Measurements from ENCODE around the gene THBD. TPM values are rescaled to one million over a fixed set of nuclear protein-coding genes. Genes with fewer than 3 reads are reported as not detected.

Gene THBD
- total RNA-seq, 1 experiment from 2014 or later: 0.04 TPM

- no peak for DNase-seq (ENCODE audit: low spot score)
These were observed 35.4 kb upstream of the THBD start for GRCh38 chr20:23084845-23085365.

- DNase-seq (ENCODE audit: low spot score): no peak
These were observed 34.9 kb upstream of the THBD start for GRCh38 chr20:23084282-23084844.

GRCh38 chr20:23083553-23084220 is 34.2 kb upstream of the THBD start:
- no peak for DNase-seq (ENCODE audit: low spot score)

- no peak for DNase-seq (ENCODE audit: low spot score)
These were observed 33.5 kb upstream of the THBD start for GRCh38 chr20:23082846-23083552.

- no peak for DNase-seq (ENCODE audit: low spot score)
These were observed 31.9 kb upstream of the THBD start for GRCh38 chr20:23081263-23081819.

- no peak for DNase-seq (ENCODE audit: low spot score)
These were observed 31.0 kb upstream of the THBD start for GRCh38 chr20:23080521-23080920.

GRCh38 chr20:23079926-23080325 is 30.5 kb upstream of the THBD start:
- no peak for DNase-seq (ENCODE audit: low spot score)

GRCh38 chr20:23079016-23079351 is 29.5 kb upstream of the THBD start:
- DNase-seq (ENCODE audit: low spot score): no peak

GRCh38 chr20:23078351-23079015 is 29.0 kb upstream of the THBD start:
- no peak for DNase-seq (ENCODE audit: low spot score)

GRCh38 chr20:23077277-23077676 is 27.8 kb upstream of the THBD start:
- DNase-seq (ENCODE audit: low spot score): no peak

GRCh38 chr20:23074052-23074451 is 24.6 kb upstream of the THBD start:
- no peak for DNase-seq (ENCODE audit: low spot score)

- DNase-seq (ENCODE audit: low spot score): no peak
These were observed 23.6 kb upstream of the THBD start for GRCh38 chr20:23072892-23073586.

GRCh38 chr20:23071996-23072395 is 22.5 kb upstream of the THBD start:
- DNase-seq (ENCODE audit: low spot score): no peak

- no peak for DNase-seq (ENCODE audit: low spot score)
These were observed 21.9 kb upstream of the THBD start for GRCh38 chr20:23071398-23071797.

GRCh38 chr20:23069108-23069507 is 19.6 kb upstream of the THBD start:
- DNase-seq (ENCODE audit: low spot score): no peak

- no peak for DNase-seq (ENCODE audit: low spot score)
These were observed 18.8 kb upstream of the THBD start for GRCh38 chr20:23068283-23068682.

GRCh38 chr20:23066772-23067171 is 17.3 kb upstream of the THBD start:
- DNase-seq (ENCODE audit: low spot score): no peak

- no peak for DNase-seq (ENCODE audit: low spot score)
These were observed 16.1 kb upstream of the THBD start for GRCh38 chr20:23065266-23066201.

GRCh38 chr20:23063581-23063980 is 14.1 kb upstream of the THBD start:
- no peak for DNase-seq (ENCODE audit: low spot score)

- DNase-seq (ENCODE audit: low spot score): no peak
These were observed 13.7 kb upstream of the THBD start for GRCh38 chr20:23063168-23063567.

- no peak for DNase-seq (ENCODE audit: low spot score)
These were observed 13.2 kb upstream of the THBD start for GRCh38 chr20:23062632-23063031.
